B cell (primary cell): ENCODE results near the gene PCBP2. TPM values are rescaled to one million over a fixed set of nuclear protein-coding genes. Genes with fewer than 3 reads are reported as not detected.

ENCODE experiments used
- ATAC-seq: fragments of 200-7000 bp; cut with Tn5 transposase; one replicate; pipeline ENCODE4 v1.10.0; 2021; ENCODE audit warnings: low read depth, mild to moderate bottlenecking, moderate number of reproducible peaks, moderate library complexity
- CTCF ChIA-PET: fragments of 350-600 bp; sonication (Branson Sonifier 250); formaldehyde crosslinking; loops from one replicate; lab custom pipeline; 2021; ENCODE audit warnings: antibody characterized with exemption, inconsistent platforms; lab: Charles Lee
- POLR2A ChIA-PET: fragments of 350-600 bp; sonication (Branson Sonifier 250); formaldehyde crosslinking; loops from one replicate; lab custom pipeline; 2021; ENCODE audit warnings: antibody characterized with exemption; lab: Charles Lee
- DNase-seq: peaks from one replicate; pipeline ENCODE4 v3.0.0; 2013
- H2AFZ ChIP-seq: 2 replicates; pipeline ENCODE4 v1.6.1; 2012; ENCODE audit warnings: mild to moderate bottlenecking, low read depth, low read length; ENCODE audit not compliant: insufficient read depth, poor library complexity, severe bottlenecking
- H3K27ac ChIP-seq, 2 donors: 1 replicate in 1 of 2; 2 replicates in 1 of 2; pipeline ENCODE4 v1.5.1; 2012 to 2013; ENCODE audit warnings: low read length in 2 of 2, mild to moderate bottlenecking in 2 of 2, moderate library complexity in 1 of 2
- H3K27me3 ChIP-seq, 4 experiments: fragments of 200-600 bp in 1 of 4; sonication (generic) in 1 of 4; replicated peaks in 1 of 4; 1 replicate in 2 of 4; 2 replicates in 2 of 4; pipeline versions ENCODE4 v1.6.1 to v1.7.0; 2013 to 2016; ENCODE audit warnings: low read length in 3 of 4, mild to moderate bottlenecking in 2 of 4, mixed read lengths in 1 of 4, moderate library complexity in 1 of 4; ENCODE audit not compliant: insufficient read depth in 4 of 4, control insufficient read depth in 3 of 4; ENCODE audit errors: control extremely low read depth in 1 of 4
- H3K36me3 ChIP-seq, 2 experiments: replicated peaks in 1 of 2; 1 replicate in 1 of 2; 2 replicates in 1 of 2; pipeline versions ENCODE4 v1.6.1 to v1.7.1; 2013; ENCODE audit warnings: low read length in 1 of 2; ENCODE audit not compliant: insufficient read depth in 2 of 2, control insufficient read depth in 1 of 2; ENCODE audit errors: control extremely low read depth in 1 of 2, extremely low read depth in 1 of 2
- H3K4me1 ChIP-seq, 2 donors: fragments of 200-600 bp in 1 of 2; sonication (generic) in 1 of 2; 1 replicate in 1 of 2; 2 replicates in 1 of 2; pipeline versions ENCODE4 v1.5.1 to v1.6.1; 2013 to 2017; ENCODE audit warnings: low read length in 2 of 2; ENCODE audit not compliant: control insufficient read depth in 2 of 2, insufficient read depth in 2 of 2
- H3K4me2 ChIP-seq: replicated peaks from 2 replicates; pipeline ENCODE3; 2012; ENCODE audit warnings: mild to moderate bottlenecking, low read depth, low read length; ENCODE audit not compliant: poor library complexity, severe bottlenecking
- H3K4me3 ChIP-seq, 5 experiments: fragments of 200-600 bp in 1 of 5; sonication (generic) in 1 of 5; 1 replicate in 3 of 5; 2 replicates in 2 of 5; pipeline versions ENCODE4 v1.5.1 to v1.7.0; 2011 to 2016; ENCODE audit warnings: low read length in 4 of 5, mild to moderate bottlenecking in 4 of 5, low read depth in 2 of 5, control low read depth in 1 of 5, moderate library complexity in 1 of 5; ENCODE audit not compliant: insufficient read depth in 1 of 5; ENCODE audit errors: control extremely low read depth in 1 of 5, extremely low read depth in 1 of 5
- H3K79me2 ChIP-seq: fragments of 200-600 bp; sonication (generic); one replicate; pipeline ENCODE4 v1.6.0; 2016; ENCODE audit warnings: low read length; ENCODE audit not compliant: control insufficient read depth, insufficient read depth
- H3K9ac ChIP-seq: fragments of 200-600 bp; sonication (generic); 2 replicates; pipeline ENCODE4 v1.6.1; 2017; ENCODE audit warnings: mild to moderate bottlenecking, low read length, moderate library complexity
- H3K9me3 ChIP-seq, 3 donors: one replicate each; pipeline versions ENCODE4 v1.6.1 to v1.7.1; 2013; ENCODE audit warnings: low read length in 2 of 3; ENCODE audit not compliant: control insufficient read depth in 2 of 3, insufficient read depth in 1 of 3; ENCODE audit errors: control extremely low read depth in 1 of 3
- H4K20me1 ChIP-seq: 2 replicates; pipeline ENCODE4 v1.6.0; 2012; ENCODE audit warnings: mild to moderate bottlenecking, low read length; ENCODE audit not compliant: insufficient read depth, control insufficient read depth, poor library complexity, severe bottlenecking
- H3K27ac Mint-ChIP-seq: one replicate; pipeline ENCODE4 v1.8.0; 2021; ENCODE audit warnings: mixed read lengths
- H3K27me3 Mint-ChIP-seq: one replicate; pipeline ENCODE4 v1.8.0; 2021; ENCODE audit warnings: mixed read lengths
- H3K4me1 Mint-ChIP-seq: one replicate; pipeline ENCODE4 v1.8.0; 2021; ENCODE audit warnings: mixed read lengths
- H3K4me3 Mint-ChIP-seq: one replicate; pipeline ENCODE4 v1.8.0; 2021; ENCODE audit warnings: mixed read lengths
- H3K9me3 Mint-ChIP-seq: one replicate; pipeline ENCODE4 v1.8.0; 2022; ENCODE audit warnings: mixed read lengths; ENCODE audit not compliant: insufficient read depth
- CTCF ChIP-seq: fragments of 200-600 bp; IDR thresholded peaks from one replicate; pipeline ENCODE4 v1.8.0; 2022; ENCODE audit warnings: antibody characterized with exemption, mild to moderate bottlenecking
- EZH2 ChIP-seq: IDR thresholded peaks from 2 replicates; pipeline ENCODE4 v1.6.1; 2012; ENCODE audit warnings: borderline replicate concordance, low read depth, mild to moderate bottlenecking, moderate library complexity, low read length; ENCODE audit not compliant: insufficient read depth, poor library complexity, severe bottlenecking
- WGBS: methylation state at CpG from one replicate; pipeline ENCODE4 v1.1.5; 2013; ENCODE audit warnings: missing lambda C conversion rate; ENCODE audit not compliant: insufficient coverage; 5-methylcytosine and 5-hydroxymethylcytosine counted together
- intact Hi-C: fragments of 100-400 bp; cut with micrococcal nuclease; formaldehyde crosslinking; loops from one replicate; pipeline ENCODE4 v1.10.0; 2022
- polyA plus RNA-seq: library from polyadenylated mRNA; depleted of rRNA; stranded (reverse); fragments of >200 nt; gene quantifications from 2 replicates; pipeline ENCODE4 v1.2.3, GENCODE V29; 2012
- total RNA-seq, 2 donors: library from RNA; stranded (reverse); fragments of 120-200 nt in 1 of 2; gene quantifications; 1 replicate in 1 of 2; 2 replicates in 1 of 2; pipeline versions ENCODE4 v1.2.3 to v1.2.4, GENCODE V29; 2013 to 2022

Gene PCBP2
- total and polyA plus RNA-seq, 2 donors (not counting 1 experiment from before 2014, with no cell fraction given) = 492 to 944 TPM

- H3K4me1 Mint-ChIP-seq = peaks cover 4% of the 10 kb centered on the region
- no peaks in the 10 kb centered on the region for H3K9me3 ChIP-seq
- no peaks in the 10 kb centered on the region for H3K27me3 ChIP-seq
- no peaks in the 10 kb centered on the region for H3K4me1 ChIP-seq
- 87% methylated on average over 6 of the region's 9 CpGs for WGBS
- intact Hi-C loops = no loop called here
- H3K9ac ChIP-seq = no peak overlapping the region
- CTCF ChIA-PET = interaction anchor here (2.6 to 3.6 kb wide), 2 partner anchors 8 to 26 kb away, joined by 12 to 29 read pairs; no protein-coding TSS in a partner anchor
- H4K20me1 ChIP-seq = peaks cover 44% of the 10 kb centered on the region
- H3K27ac ChIP-seq = peak overlapping the region in 1 of 2 donors; percentile 25
- H3K27ac Mint-ChIP-seq = peak overlapping the region; percentile 70
- no peaks in the 10 kb centered on the region for H3K27me3 Mint-ChIP-seq
- no peak overlapping the region for H3K4me3 Mint-ChIP-seq
- H2AFZ ChIP-seq = no peak overlapping the region
- ATAC-seq = no peak
- H3K4me2 ChIP-seq = no peak overlapping the region
- H3K9me3 Mint-ChIP-seq = no peaks in the 10 kb centered on the region
- H3K36me3 ChIP-seq = peaks cover 0 to 64% of the 10 kb centered on the region in 2 experiments
- no peaks in the 10 kb centered on the region for H3K79me2 ChIP-seq
- POLR2A ChIA-PET = interaction anchor here (1.1 kb wide), 1 partner anchor 18 kb away, joined by 3 read pairs; the partner anchor contains the start of gene TARBP2
- DNase-seq = peak; percentile 46
- no peak overlapping the region for H3K4me3 ChIP-seq
- TF ChIP-seq EZH2 = no peak
- no peak for TF ChIP-seq CTCF
Measured at GRCh38 chr12:53483225-53483978, 31.5 kb downstream of the PCBP2 start.

GRCh38 chr12:53483979-53484377, 32.1 kb downstream of the PCBP2 start:
- H3K4me1 Mint-ChIP-seq = peaks cover 4% of the 10 kb centered on the region
- no peak for TF ChIP-seq EZH2
- no peak for TF ChIP-seq CTCF
- Histone ChIP-seq H3K9ac (no peak overlapping the region), H3K27me3 (no peaks in the 10 kb centered on the region), H3K79me2 (no peaks in the 10 kb centered on the region), H4K20me1 (peaks cover 38% of the 10 kb centered on the region), H3K27ac (no peak overlapping the region), H3K4me2 (no peak overlapping the region), H3K36me3 (peaks cover 0 to 58% of the 10 kb centered on the region in 2 experiments), H2AFZ (no peak overlapping the region), H3K4me3 (no peak overlapping the region), H3K9me3 (no peaks in the 10 kb centered on the region), H3K4me1 (no peaks in the 10 kb centered on the region)
- no peak overlapping the region for H3K4me3 Mint-ChIP-seq
- CTCF ChIA-PET = interaction anchor here (3.6 kb wide), 1 partner anchor 25 kb away, joined by 29 read pairs; no protein-coding TSS in a partner anchor
- H3K9me3 Mint-ChIP-seq = no peaks in the 10 kb centered on the region
- H3K27me3 Mint-ChIP-seq = no peaks in the 10 kb centered on the region
- ATAC-seq (no peak), DNase-seq (no peak)
- intact Hi-C loops = no loop called here
- POLR2A ChIA-PET = no interaction called here
- WGBS = 90% methylated on average over 2 of the region's 4 CpGs
- H3K27ac Mint-ChIP-seq = peak overlapping the region; percentile 70
